Thyroid gland (tissue), 4 donors: ENCODE results near the gene MYL3.

Source experiments
- CTCF ChIP-seq, 6 experiments: fragments of 200-600 bp in 3 of 6; fragments of 450-650 bp in 3 of 6; sonication (generic) in 3 of 6; IDR thresholded peaks; one replicate each; pipeline ENCODE4 v1.5.1; 2016 to 2019; ENCODE audit warnings: antibody characterized with exemption in 6 of 6, mild to moderate bottlenecking in 2 of 6, inconsistent platforms in 1 of 6, moderate library complexity in 1 of 6
- POLR2A ChIP-seq, 2 donors: fragments of 450-650 bp; IDR thresholded peaks; one replicate each; pipeline ENCODE4 v1.6.1; 2017; ENCODE audit warnings: antibody characterized with exemption in 2 of 2, mild to moderate bottlenecking in 2 of 2, moderate library complexity in 1 of 2

GRCh38 chr3:46888705-46889104, 25.5 kb upstream of the MYL3 start:
- no peak for TF ChIP-seq CTCF (IDR thresholded peaks at IDR 0.05)
- TF ChIP-seq POLR2A (IDR thresholded peaks at IDR 0.05), result no peak
